IMR-90 (cell line): ENCODE measurements around the gene SNAPC2. TPM values are rescaled to one million over a fixed set of nuclear protein-coding genes. Genes with fewer than 3 reads are reported as not detected.

ENCODE experiments used
- ATAC-seq: fragments of 200-7000 bp; cut with Tn5 transposase; 2 replicates; pipeline ENCODE4 v1.9.1; 2020; ENCODE audit warnings: low read depth, mild to moderate bottlenecking, moderate library complexity
- BruUV-seq: library from RNA; stranded (reverse); fragments of 400-500 nt; replicated peaks from 2 replicates; lab custom pipeline; 2021; lab: Mats Ljungman, UMichigan
- CTCF ChIA-PET: fragments of 300-600 bp; formaldehyde crosslinking; extraction: SDS; loops from one replicate; lab custom pipeline; 2021; ENCODE audit warnings: antibody characterized with exemption; lab: Yijun Ruan, JAX
- POLR2A ChIA-PET: fragments of 300-600 bp; sonication (Branson Sonifier 250); formaldehyde crosslinking; loops from one replicate; lab custom pipeline; 2022; ENCODE audit warnings: antibody characterized with exemption; ENCODE audit not compliant: unreplicated experiment; lab: Charles Lee
- DNase-seq: peaks from one replicate; pipeline ENCODE4 v3.0.0; 2013
- H2AFZ ChIP-seq: replicated peaks from 2 replicates; pipeline ENCODE3; 2013; ENCODE audit warnings: low read length, mild to moderate bottlenecking; ENCODE audit not compliant: poor library complexity
- H2AK5ac ChIP-seq: 2 replicates; pipeline ENCODE4 v1.6.1; 2013; ENCODE audit warnings: low read depth, low read length, inconsistent platforms
- H2AK9ac ChIP-seq: replicated peaks from 2 replicates; pipeline ENCODE3; 2013; ENCODE audit warnings: mild to moderate bottlenecking, low read depth, low read length, moderate library complexity; ENCODE audit not compliant: poor library complexity
- H2BK120ac ChIP-seq: 2 replicates; pipeline ENCODE4 v1.6.1; 2013; ENCODE audit warnings: low read depth, low read length, inconsistent platforms
- H2BK15ac ChIP-seq: 3 replicates; pipeline ENCODE4 v1.6.1; 2013; ENCODE audit warnings: low read depth, low read length, inconsistent platforms
- H2BK20ac ChIP-seq: 2 replicates; pipeline ENCODE4 v1.6.1; 2013; ENCODE audit warnings: low read depth, mild to moderate bottlenecking, inconsistent platforms, low read length, moderate library complexity
- H2BK5ac ChIP-seq: 2 replicates; pipeline ENCODE4 v1.6.1; 2013; ENCODE audit warnings: mild to moderate bottlenecking, low read depth, low read length, inconsistent platforms; ENCODE audit not compliant: poor library complexity, severe bottlenecking
- H3K14ac ChIP-seq: replicated peaks from 2 replicates; pipeline ENCODE4 v1.6.1; 2013; ENCODE audit warnings: low read depth, low read length, inconsistent platforms
- H3K18ac ChIP-seq: 2 replicates; pipeline ENCODE4 v1.6.1; 2013; ENCODE audit warnings: low read depth, low read length, control low read depth
- H3K23ac ChIP-seq: 2 replicates; pipeline ENCODE4 v1.6.1; 2013; ENCODE audit warnings: low read depth, low read length, inconsistent platforms
- H3K27ac ChIP-seq: 2 replicates; pipeline ENCODE4 v1.5.1; 2013; ENCODE audit warnings: mild to moderate bottlenecking, control low read depth, low read length; ENCODE audit not compliant: insufficient read depth
- H3K27me3 ChIP-seq: 2 replicates; pipeline ENCODE4 v1.6.1; 2013; ENCODE audit warnings: low read length; ENCODE audit not compliant: control insufficient read depth, insufficient read depth
- H3K36me3 ChIP-seq: 2 replicates; pipeline ENCODE4 v1.6.1; 2013; ENCODE audit warnings: low read length, mixed read lengths; ENCODE audit not compliant: control insufficient read depth, insufficient read depth
- H3K4ac ChIP-seq: 2 replicates; pipeline ENCODE4 v1.6.1; 2013; ENCODE audit warnings: low read depth, low read length, inconsistent platforms
- H3K4me1 ChIP-seq: 2 replicates; pipeline ENCODE4 v1.6.1; 2013; ENCODE audit warnings: low read length, mixed read lengths; ENCODE audit not compliant: control insufficient read depth, insufficient read depth
- H3K4me2 ChIP-seq: 2 replicates; pipeline ENCODE4 v1.6.1; 2013; ENCODE audit warnings: low read depth, mild to moderate bottlenecking, control low read depth, low read length, moderate library complexity
- H3K4me3 ChIP-seq: 2 replicates; pipeline ENCODE4 v1.5.1; 2013; ENCODE audit warnings: low read depth, mild to moderate bottlenecking, control low read depth, low read length, moderate library complexity; ENCODE audit not compliant: insufficient read depth
- H3K56ac ChIP-seq: 2 replicates; pipeline ENCODE4 v1.6.1; 2013; ENCODE audit warnings: low read length, inconsistent platforms; ENCODE audit not compliant: insufficient read depth; ENCODE audit errors: extremely low read depth
- H3K79me1 ChIP-seq, 2 experiments: 2 replicates each; pipeline ENCODE4 v1.6.1; 2013; ENCODE audit warnings: low read length in 2 of 2, inconsistent platforms in 1 of 2, low read depth in 1 of 2
- H3K9ac ChIP-seq: 2 replicates; pipeline ENCODE4 v1.6.1; 2013; ENCODE audit warnings: low read depth, low read length, control low read depth
- H3K9me1 ChIP-seq: 2 replicates; pipeline ENCODE4 v1.6.1; 2013; ENCODE audit warnings: low read length, inconsistent platforms; ENCODE audit not compliant: insufficient read depth
- H3K9me3 ChIP-seq: 2 replicates; pipeline ENCODE4 v1.6.1; 2013; ENCODE audit warnings: low read length; ENCODE audit not compliant: control insufficient read depth, insufficient read depth
- H4K20me1 ChIP-seq: 2 replicates; pipeline ENCODE4 v1.6.1; 2013; ENCODE audit warnings: low read length, inconsistent platforms; ENCODE audit not compliant: insufficient read depth
- H4K5ac ChIP-seq: 2 replicates; pipeline ENCODE4 v1.6.1; 2013; ENCODE audit warnings: mild to moderate bottlenecking, low read depth, low read length, control low read depth
- H4K8ac ChIP-seq, 2 experiments: 2 replicates each; pipeline ENCODE4 v1.6.1; 2013; ENCODE audit warnings: low read depth in 2 of 2, low read length in 2 of 2, control low read depth in 1 of 2, inconsistent platforms in 1 of 2
- H4K91ac ChIP-seq: 2 replicates; pipeline ENCODE4 v1.6.1; 2013; ENCODE audit warnings: low read depth, low read length, inconsistent platforms; ENCODE audit not compliant: insufficient read depth
- CEBPB ChIP-seq: IDR thresholded peaks from 2 replicates; pipeline ENCODE4 v1.6.1; 2012; ENCODE audit warnings: low read depth, low read length, improper control_type of control experiment
- CHD1 ChIP-seq: IDR thresholded peaks from 2 replicates; pipeline ENCODE4 v1.6.1; 2012; ENCODE audit warnings: low read depth, low read length, improper control_type of control experiment
- FOS ChIP-seq: fragments of 150-350 bp; IDR thresholded peaks from 2 replicates; pipeline ENCODE4 v1.6.1; 2016; ENCODE audit warnings: low read depth, low read length
- MAFK ChIP-seq: IDR thresholded peaks from 2 replicates; pipeline ENCODE4 v1.6.1; 2012; ENCODE audit warnings: low read depth, low read length, improper control_type of control experiment
- NFE2L2 ChIP-seq: fragments of 150-350 bp; IDR thresholded peaks from 2 replicates; pipeline ENCODE4 v1.6.1; 2016; ENCODE audit warnings: low read depth, mild to moderate bottlenecking, low read length
- POLR2A ChIP-seq: IDR thresholded peaks from 2 replicates; pipeline ENCODE4 v1.6.1; 2012; ENCODE audit warnings: mild to moderate bottlenecking, low read depth, low read length
- RAD21 ChIP-seq: IDR thresholded peaks from 2 replicates; pipeline ENCODE4 v1.6.1; 2012; ENCODE audit warnings: low read length, improper control_type of control experiment
- USF2 ChIP-seq: fragments of 150-350 bp; IDR thresholded peaks from 2 replicates; pipeline ENCODE4 v1.6.1; 2017; ENCODE audit warnings: mild to moderate bottlenecking, antibody characterized with exemption, low read length, low read depth
- WGBS, 2 experiments: methylation state at CpG; one replicate each; pipeline versions ENCODE4 v1.1.5 to v1.1.7; 2013; ENCODE audit warnings: missing lambda C conversion rate in 2 of 2; ENCODE audit not compliant: insufficient read length in 1 of 2; ENCODE audit errors: extremely low coverage in 2 of 2; 5-methylcytosine and 5-hydroxymethylcytosine counted together
- dilution Hi-C: fragments of 300-500 bp; cut with HindIII; formaldehyde crosslinking; loops from one replicate; pipeline ENCODE4 v1.14.3; 2018; ENCODE audit warnings: low sequenced_read_pairs; ENCODE audit not compliant: unreplicated experiment
- in situ Hi-C: fragments of 300-500 bp; cut with MboI; formaldehyde crosslinking; loops from 3 replicates; pipeline ENCODE4 v1.14.3; 2019; ENCODE audit warnings: low sequenced_read_pairs, inconsistent platforms, mixed read lengths
- intact Hi-C: fragments of 100-400 bp; cut with micrococcal nuclease; formaldehyde crosslinking; loops from 2 replicates; pipeline ENCODE4 v1.10.0; 2022
- polyA plus RNA-seq, 3 experiments: library from polyadenylated mRNA; depleted of rRNA; stranded (reverse); fragments of >200 nt; gene quantifications; 2 replicates each; pipeline ENCODE4 v1.2.3, GENCODE V29; 2012; ENCODE audit warnings: low replicate concordance in 1 of 3
- total RNA-seq: library from RNA; depleted of rRNA; stranded (reverse); fragments of >200 nt; gene quantifications from 2 replicates; pipeline ENCODE4 v1.2.3, GENCODE V29; 2012

SNAPC2 gene
- total and polyA plus RNA-seq, 2 of the 4 experiments (the other 2 are of a cell fraction), result 12.5 to 29.2 TPM

- Histone ChIP-seq H3K14ac (no peak overlapping the region), H2BK5ac (no peak overlapping the region), H3K36me3 (peaks cover 7% of the 10 kb centered on the region; the same call in 1 of the 2 replicates), H3K27ac (no peak overlapping the region), H3K27me3 (no peaks in the 10 kb centered on the region), H3K18ac (no peak overlapping the region), H2AK5ac (0 out of 2 replicates have a peak overlapping the region, but pooled peaks have one; percentile 22), H2BK20ac (no peak overlapping the region), H3K79me1 (peaks cover 2 to 28% of the 10 kb centered on the region in 2 experiments; a peak in 2 of 4 replicates), H2AFZ (peak overlapping the region; percentile 89), H4K8ac (0 out of 4 replicates have a peak overlapping the region, but pooled peaks of 1 of the 2 experiments have one; percentile 29), H4K5ac (no peak overlapping the region), H3K9ac (no peak overlapping the region), H3K56ac (no peak overlapping the region), H2BK15ac (no peak overlapping the region), H4K91ac (no peak overlapping the region), H4K20me1 (peaks cover 26% of the 10 kb centered on the region), H3K9me1 (peaks cover 15% of the 10 kb centered on the region), H3K4me2 (no peak overlapping the region), H2BK120ac (no peak overlapping the region), H3K9me3 (no peaks in the 10 kb centered on the region), H3K23ac (no peak overlapping the region), H2AK9ac (peak overlapping the region; percentile 77), H3K4ac (no peak overlapping the region), H3K4me3 (no peak overlapping the region), H3K4me1 (peaks cover 30% of the 10 kb centered on the region)
- 86% methylated on average over 12 of the region's 34 CpGs; no CpG with 5 or more reads in 1 of the 2 experiments for WGBS, 2 experiments
- ChIA-PET POLR2A (no interaction called here), CTCF (no interaction called here)
- TF ChIP-seq CEBPB, result no peak
- no peak for TF ChIP-seq NFE2L2
- TF ChIP-seq MAFK, result no peak
- TF ChIP-seq POLR2A, result no peak
- TF ChIP-seq USF2, result no peak
- no peak for TF ChIP-seq RAD21
- TF ChIP-seq CHD1, result no peak
- TF ChIP-seq FOS, result no peak
- ATAC-seq (no peak), DNase-seq (no peak)
- in situ Hi-C loops (no loop called here), intact Hi-C loops (no loop called here), dilution Hi-C loops (no loop called here)
- no TSS peak for BruUV-seq
These were observed 4.6 kb downstream of the SNAPC2 start for GRCh38 chr19:7924651-7925170.
